ENCODE data around the gene LINS1. TPM values are rescaled to one million over a fixed set of nuclear protein-coding genes. Genes with fewer than 3 reads are reported as not detected.

The LINS1 gene
- polyA plus RNA-seq, 1 donor (not counting 4 experiments of a cell fraction or from before 2014, with no cell fraction given): 19.4 TPM

- DNase-seq (ENCODE audit: low read depth, low spot score): no peak
- Histone ChIP-seq H3K4me2 (ENCODE audit: control insufficient read depth, extremely low read depth, insufficient read depth, low read depth, low read length) (no peak overlapping the region), H3K79me2 (ENCODE audit: control insufficient read depth, insufficient read depth, low read length) (no peaks in the 10 kb centered on the region), H3K27ac (ENCODE audit: control insufficient read depth, insufficient read depth, low read length) (no peak overlapping the region), H2AFZ (ENCODE audit: control insufficient read depth, low read length) (no peak overlapping the region), H3K36me3 (ENCODE audit: control insufficient read depth in 2 of 2, extremely low read depth in 1 of 2, insufficient read depth in 2 of 2, low read length in 2 of 2) (peaks cover 0 to 3% of the 10 kb centered on the region in 2 experiments), H3K27me3 (ENCODE audit: control insufficient read depth, extremely low read depth, insufficient read depth, low read length) (no peaks in the 10 kb centered on the region), H3K9ac (ENCODE audit: control insufficient read depth, extremely low read depth, insufficient read depth, low read length) (no peak overlapping the region), H3K4me1 (ENCODE audit: control insufficient read depth, extremely low read depth, insufficient read depth, low read length) (no peaks in the 10 kb centered on the region), H3K4me3 (ENCODE audit: control insufficient read depth in 2 of 3, extremely low read depth in 1 of 3, insufficient read depth in 2 of 3, low read depth in 1 of 3, low read length in 3 of 3) (no peak overlapping the region), H3K9me3 (ENCODE audit: control insufficient read depth, low read depth, low read length) (no peaks in the 10 kb centered on the region), H4K20me1 (ENCODE audit: control insufficient read depth, extremely low read depth, insufficient read depth, low read length) (no peaks in the 10 kb centered on the region), H3K9me1 (ENCODE audit: control insufficient read depth, extremely low read depth, insufficient read depth, low read length) (no peaks in the 10 kb centered on the region)
- TF ChIP-seq, protein P1, sequence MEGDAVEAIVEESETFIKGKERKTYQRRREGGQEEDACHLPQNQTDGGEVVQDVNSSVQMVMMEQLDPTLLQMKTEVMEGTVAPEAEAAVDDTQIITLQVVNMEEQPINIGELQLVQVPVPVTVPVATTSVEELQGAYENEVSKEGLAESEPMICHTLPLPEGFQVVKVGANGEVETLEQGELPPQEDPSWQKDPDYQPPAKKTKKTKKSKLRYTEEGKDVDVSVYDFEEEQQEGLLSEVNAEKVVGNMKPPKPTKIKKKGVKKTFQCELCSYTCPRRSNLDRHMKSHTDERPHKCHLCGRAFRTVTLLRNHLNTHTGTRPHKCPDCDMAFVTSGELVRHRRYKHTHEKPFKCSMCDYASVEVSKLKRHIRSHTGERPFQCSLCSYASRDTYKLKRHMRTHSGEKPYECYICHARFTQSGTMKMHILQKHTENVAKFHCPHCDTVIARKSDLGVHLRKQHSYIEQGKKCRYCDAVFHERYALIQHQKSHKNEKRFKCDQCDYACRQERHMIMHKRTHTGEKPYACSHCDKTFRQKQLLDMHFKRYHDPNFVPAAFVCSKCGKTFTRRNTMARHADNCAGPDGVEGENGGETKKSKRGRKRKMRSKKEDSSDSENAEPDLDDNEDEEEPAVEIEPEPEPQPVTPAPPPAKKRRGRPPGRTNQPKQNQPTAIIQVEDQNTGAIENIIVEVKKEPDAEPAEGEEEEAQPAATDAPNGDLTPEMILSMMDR (optimal IDR thresholded peaks at IDR 0.05 in 1 of 3, IDR thresholded peaks at IDR 0.05 in 1 of 3, conservative IDR thresholded peaks at IDR 0.05 in 1 of 3; ENCODE audit: extremely low read depth in 1 of 3, insufficient read depth in 2 of 3, low read length in 3 of 3): peak in 2 of 3 experiments; percentile 19 to 24
- TF ChIP-seq EZH2 (IDR thresholded peaks at IDR 0.05; ENCODE audit: low read length): no peak
- dilution Hi-C loops (cut with MboI; ENCODE audit: extremely low pct_ligation_motif_present, low sequenced_read_pairs): no loop called here
- no peak for FAIRE-seq
Measured at GRCh38 chr15:100650685-100651084, 48.7 kb upstream of the LINS1 start.

DNA sequence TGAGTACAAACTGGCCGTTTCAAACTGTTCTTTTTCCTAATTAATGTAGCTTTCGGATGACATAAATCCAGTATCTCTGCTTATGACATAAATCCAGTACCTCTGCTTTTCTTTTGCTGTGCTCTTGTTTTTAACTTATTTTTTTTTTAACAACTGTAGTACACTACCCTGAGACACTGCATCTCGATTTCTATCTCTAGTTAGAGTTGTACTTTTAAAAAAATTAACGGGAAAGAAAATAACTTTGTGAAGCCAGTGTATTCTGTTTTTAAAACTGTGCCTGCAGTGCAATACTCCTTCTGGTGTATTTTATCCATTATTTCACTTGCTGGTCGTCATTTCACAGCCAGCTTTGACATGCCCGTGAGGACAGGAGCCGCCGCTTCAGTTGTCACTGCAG lies 47.0 kb upstream of the LINS1 start:
- Histone ChIP-seq H2AFZ (ENCODE audit: control insufficient read depth, low read length) (no peak overlapping the region), H4K20me1 (ENCODE audit: control insufficient read depth, extremely low read depth, insufficient read depth, low read length) (no peaks in the 10 kb centered on the region), H3K27me3 (ENCODE audit: control insufficient read depth, extremely low read depth, insufficient read depth, low read length) (no peaks in the 10 kb centered on the region), H3K9ac (ENCODE audit: control insufficient read depth, extremely low read depth, insufficient read depth, low read length) (no peak overlapping the region), H3K9me3 (ENCODE audit: control insufficient read depth, low read depth, low read length) (no peaks in the 10 kb centered on the region), H3K79me2 (ENCODE audit: control insufficient read depth, insufficient read depth, low read length) (peaks cover 4% of the 10 kb centered on the region), H3K4me2 (ENCODE audit: control insufficient read depth, extremely low read depth, insufficient read depth, low read depth, low read length) (no peak overlapping the region), H3K4me1 (ENCODE audit: control insufficient read depth, extremely low read depth, insufficient read depth, low read length) (no peaks in the 10 kb centered on the region), H3K27ac (ENCODE audit: control insufficient read depth, insufficient read depth, low read length) (no peak overlapping the region), H3K9me1 (ENCODE audit: control insufficient read depth, extremely low read depth, insufficient read depth, low read length) (no peaks in the 10 kb centered on the region), H3K36me3 (ENCODE audit: control insufficient read depth in 2 of 2, extremely low read depth in 1 of 2, insufficient read depth in 2 of 2, low read length in 2 of 2) (peaks cover 0 to 3% of the 10 kb centered on the region in 2 experiments), H3K4me3 (ENCODE audit: control insufficient read depth in 2 of 3, extremely low read depth in 1 of 3, insufficient read depth in 2 of 3, low read depth in 1 of 3, low read length in 3 of 3) (no peak overlapping the region)
- FAIRE-seq (no peak), DNase-seq (ENCODE audit: low read depth, low spot score) (no peak)
- TF ChIP-seq, protein P1 (optimal IDR thresholded peaks at IDR 0.05 in 1 of 3, IDR thresholded peaks at IDR 0.05 in 1 of 3, conservative IDR thresholded peaks at IDR 0.05 in 1 of 3; ENCODE audit: extremely low read depth in 1 of 3, insufficient read depth in 2 of 3, low read length in 3 of 3): no peak
- no peak for TF ChIP-seq EZH2 (IDR thresholded peaks at IDR 0.05; ENCODE audit: low read length)
- dilution Hi-C loops (cut with MboI; ENCODE audit: extremely low pct_ligation_motif_present, low sequenced_read_pairs): no loop called here

All from keratinocyte (primary cell).